Activated B cell treated with CpG ODN at 0.5 μM for 24 hours (primary cell): ENCODE measurements around the gene PLCB1. TPM values are rescaled to one million over a fixed set of nuclear protein-coding genes. Genes with fewer than 3 reads are reported as not detected.

Experiments
- ATAC-seq: fragments of 200-7000 bp; cut with Tn5 transposase; one replicate; pipeline ENCODE4 v1.10.0; 2021; ENCODE audit warnings: low read depth, mild to moderate bottlenecking, moderate library complexity
- CTCF ChIA-PET: fragments of 350-600 bp; sonication (Branson Sonifier 250); formaldehyde crosslinking; loops from one replicate; lab custom pipeline; 2021; ENCODE audit warnings: antibody characterized with exemption; lab: Charles Lee
- POLR2A ChIA-PET: fragments of 350-600 bp; sonication (Branson Sonifier 250); formaldehyde crosslinking; loops from one replicate; lab custom pipeline; 2021; ENCODE audit warnings: antibody characterized with exemption; lab: Charles Lee
- DNase-seq: peaks from one replicate; pipeline ENCODE4 v3.0.0; 2022
- H3K27ac Mint-ChIP-seq: one replicate; pipeline ENCODE4 v1.8.0; 2020; ENCODE audit warnings: mixed read lengths
- H3K27me3 Mint-ChIP-seq: one replicate; pipeline ENCODE4 v1.8.0; 2021; ENCODE audit warnings: mixed read lengths
- H3K36me3 Mint-ChIP-seq: one replicate; pipeline ENCODE4 v1.8.0; 2021; ENCODE audit warnings: low read depth, mixed read lengths
- H3K4me1 Mint-ChIP-seq: one replicate; pipeline ENCODE4 v1.8.0; 2021; ENCODE audit warnings: mixed read lengths
- H3K4me3 Mint-ChIP-seq: one replicate; pipeline ENCODE4 v1.8.0; 2020; ENCODE audit warnings: mild to moderate bottlenecking, mixed read lengths
- H3K9me3 Mint-ChIP-seq: one replicate; pipeline ENCODE4 v1.8.0; 2020; ENCODE audit warnings: mixed read lengths
- CTCF ChIP-seq: fragments of 200-600 bp; IDR thresholded peaks from one replicate; pipeline ENCODE4 v1.8.0; 2022; ENCODE audit warnings: antibody characterized with exemption, mild to moderate bottlenecking
- intact Hi-C: fragments of 100-400 bp; cut with micrococcal nuclease; formaldehyde crosslinking; loops from one replicate; pipeline ENCODE4 v1.15.1; 2024
- total RNA-seq: library from RNA; stranded (reverse); gene quantifications from 2 replicates; pipeline ENCODE4 v1.2.3, GENCODE V29; 2022

PLCB1 gene
- total RNA-seq, 1 donor from 2014 or later, result 0.86 TPM

- Mint-ChIP-seq H3K27me3 (no peaks in the 10 kb centered on the region), H3K27ac (no peak overlapping the region), H3K4me1 (no peaks in the 10 kb centered on the region), H3K4me3 (no peak overlapping the region), H3K36me3 (no peaks in the 10 kb centered on the region), H3K9me3 (no peaks in the 10 kb centered on the region)
- ATAC-seq, result no peak
- TF ChIP-seq CTCF, result no peak
- no peak for DNase-seq
- intact Hi-C loops, result no loop called here
- ChIA-PET CTCF (no interaction called here), POLR2A (no interaction called here)
These were observed 594.4 kb downstream of the PLCB1 start for GRCh38 chr20:8726460-8726859.

GRCh38 chr20:8735014-8735413, 602.9 kb downstream of the PLCB1 start:
- no peak overlapping the region for H3K27ac Mint-ChIP-seq
- ChIA-PET CTCF (interaction anchor here (1.1 to 2.5 kb wide), 2 partner anchors 13 to 14 kb away, joined by 3 to 11 read pairs; no protein-coding TSS in a partner anchor), POLR2A (no interaction called here)
- H3K4me3 Mint-ChIP-seq, result no peak overlapping the region
- TF ChIP-seq CTCF, result no peak
- DNase-seq, result no peak
- no peaks in the 10 kb centered on the region for H3K4me1 Mint-ChIP-seq
- intact Hi-C loops, result no loop called here
- H3K27me3 Mint-ChIP-seq, result no peaks in the 10 kb centered on the region
- H3K36me3 Mint-ChIP-seq, result no peaks in the 10 kb centered on the region
- H3K9me3 Mint-ChIP-seq, result no peaks in the 10 kb centered on the region
- ATAC-seq, result no peak

GRCh38 chr20:8735674-8736073, 603.6 kb downstream of the PLCB1 start:
- H3K36me3 Mint-ChIP-seq, result no peaks in the 10 kb centered on the region
- no peak overlapping the region for H3K27ac Mint-ChIP-seq

GRCh38 chr20:8740265-8740664, 608.2 kb downstream of the PLCB1 start:
- ChIA-PET CTCF (interaction anchor here (1.1 kb wide), 1 partner anchor 10 kb away, joined by 4 read pairs; no protein-coding TSS in a partner anchor), POLR2A (no interaction called here)
- Mint-ChIP-seq H3K4me3 (no peak overlapping the region), H3K27me3 (no peaks in the 10 kb centered on the region), H3K27ac (no peak overlapping the region), H3K9me3 (no peaks in the 10 kb centered on the region), H3K4me1 (no peaks in the 10 kb centered on the region), H3K36me3 (no peaks in the 10 kb centered on the region)
- DNase-seq, result no peak
- intact Hi-C loops, result no loop called here
- no peak for TF ChIP-seq CTCF
- ATAC-seq, result no peak

More at GRCh38 chr20:8735674-8736073, 603.6 kb downstream of the PLCB1 start:
- ATAC-seq (no peak), DNase-seq (no peak)
- no peak for TF ChIP-seq CTCF
- intact Hi-C loops, result no loop called here
- ChIA-PET CTCF (interaction anchor here (2.5 kb wide), 1 partner anchor 14 kb away, joined by 11 read pairs; no protein-coding TSS in a partner anchor), POLR2A (no interaction called here)
- H3K9me3 Mint-ChIP-seq, result no peaks in the 10 kb centered on the region
- no peaks in the 10 kb centered on the region for H3K27me3 Mint-ChIP-seq
- H3K4me1 Mint-ChIP-seq, result no peaks in the 10 kb centered on the region
- no peak overlapping the region for H3K4me3 Mint-ChIP-seq

GRCh38 chr20:8744228-8744844, 612.3 kb downstream of the PLCB1 start:
- H3K4me1 Mint-ChIP-seq, result no peaks in the 10 kb centered on the region
- ATAC-seq (no peak), DNase-seq (no peak)
- no peaks in the 10 kb centered on the region for H3K9me3 Mint-ChIP-seq
- H3K36me3 Mint-ChIP-seq, result no peaks in the 10 kb centered on the region
- no peak for TF ChIP-seq CTCF
- ChIA-PET POLR2A (no interaction called here), CTCF (no interaction called here)
- intact Hi-C loops, result no loop called here
- no peak overlapping the region for H3K27ac Mint-ChIP-seq
- peaks cover 2% of the 10 kb centered on the region for H3K27me3 Mint-ChIP-seq
- no peak overlapping the region for H3K4me3 Mint-ChIP-seq
